Vagina (tissue), 2 donors: Measurements from ENCODE around the gene FAM20A.

Source experiments
- CTCF ChIP-seq, 3 experiments: fragments of 450-650 bp in 2 of 3; fragments of 200-600 bp in 1 of 3; sonication (generic) in 1 of 3; IDR thresholded peaks; one replicate each; pipeline ENCODE4 v1.5.1; 2017 to 2019; ENCODE audit warnings: antibody characterized with exemption in 3 of 3, mild to moderate bottlenecking in 2 of 3, moderate library complexity in 2 of 3
- POLR2A ChIP-seq, 2 donors: fragments of 450-650 bp; IDR thresholded peaks; one replicate each; pipeline ENCODE4 v1.6.1; 2017; ENCODE audit warnings: antibody characterized with exemption in 2 of 2, mild to moderate bottlenecking in 2 of 2, moderate library complexity in 2 of 2

- no peak for TF ChIP-seq CTCF (IDR thresholded peaks at IDR 0.05)
- no peak for TF ChIP-seq POLR2A (IDR thresholded peaks at IDR 0.05)
These were observed 35.3 kb downstream of the FAM20A start for GRCh38 chr17:68565661-68566441.
